Tibial nerve (tissue), 3 donors: ENCODE results near the gene ELMO1.

Experiments used
- POLR2A ChIP-seq, 2 donors: fragments of 450-650 bp; IDR thresholded peaks; one replicate each; pipeline ENCODE4 v1.6.1; 2017; ENCODE audit warnings: antibody characterized with exemption in 2 of 2, mild to moderate bottlenecking in 2 of 2, moderate library complexity in 2 of 2
- TF ChIP-seq, protein P1 (sequence below), 5 experiments: fragments of 200-600 bp in 3 of 5; fragments of 450-650 bp in 2 of 5; sonication (generic) in 3 of 5; IDR thresholded peaks; one replicate each; pipeline ENCODE4 v1.5.1; 2016 to 2019; ENCODE audit warnings: antibody characterized with exemption in 5 of 5, mild to moderate bottlenecking in 3 of 5, moderate library complexity in 2 of 5

DNA sequence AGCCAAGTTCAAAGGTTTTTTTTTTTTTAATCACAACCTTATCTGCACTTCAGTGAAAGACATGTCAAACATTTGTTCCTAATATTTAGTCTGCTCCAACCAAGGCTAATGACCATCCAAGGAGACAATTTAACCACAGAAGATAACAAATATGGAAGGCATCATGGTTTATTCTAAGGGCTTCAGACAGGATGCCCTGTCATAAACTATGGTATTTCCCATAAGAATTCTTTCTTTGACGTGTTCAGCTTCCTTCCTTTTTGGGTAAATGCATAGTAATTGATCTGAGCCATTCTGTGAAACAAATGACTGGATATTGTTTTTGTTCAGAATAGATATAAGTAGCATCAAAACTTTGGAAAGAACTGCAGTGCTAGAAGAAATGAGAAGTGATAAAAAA is 397.9 kb downstream of the ELMO1 start:
- no peak for TF ChIP-seq POLR2A (IDR thresholded peaks at IDR 0.05)
- TF ChIP-seq, protein P1, sequence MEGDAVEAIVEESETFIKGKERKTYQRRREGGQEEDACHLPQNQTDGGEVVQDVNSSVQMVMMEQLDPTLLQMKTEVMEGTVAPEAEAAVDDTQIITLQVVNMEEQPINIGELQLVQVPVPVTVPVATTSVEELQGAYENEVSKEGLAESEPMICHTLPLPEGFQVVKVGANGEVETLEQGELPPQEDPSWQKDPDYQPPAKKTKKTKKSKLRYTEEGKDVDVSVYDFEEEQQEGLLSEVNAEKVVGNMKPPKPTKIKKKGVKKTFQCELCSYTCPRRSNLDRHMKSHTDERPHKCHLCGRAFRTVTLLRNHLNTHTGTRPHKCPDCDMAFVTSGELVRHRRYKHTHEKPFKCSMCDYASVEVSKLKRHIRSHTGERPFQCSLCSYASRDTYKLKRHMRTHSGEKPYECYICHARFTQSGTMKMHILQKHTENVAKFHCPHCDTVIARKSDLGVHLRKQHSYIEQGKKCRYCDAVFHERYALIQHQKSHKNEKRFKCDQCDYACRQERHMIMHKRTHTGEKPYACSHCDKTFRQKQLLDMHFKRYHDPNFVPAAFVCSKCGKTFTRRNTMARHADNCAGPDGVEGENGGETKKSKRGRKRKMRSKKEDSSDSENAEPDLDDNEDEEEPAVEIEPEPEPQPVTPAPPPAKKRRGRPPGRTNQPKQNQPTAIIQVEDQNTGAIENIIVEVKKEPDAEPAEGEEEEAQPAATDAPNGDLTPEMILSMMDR (IDR thresholded peaks at IDR 0.05): no peak
